H9 (cell line): ENCODE data around the gene CDH24. TPM values are rescaled to one million over a fixed set of nuclear protein-coding genes. Genes with fewer than 3 reads are reported as not detected.
A peak's percentile ranks its signal among the peaks of the same experiment; 100 is the strongest.

Source experiments
- DNase-seq: peaks from one replicate; pipeline ENCODE4 v3.0.0-alpha.2; 2017
- H2AFZ ChIP-seq: one replicate; pipeline ENCODE4 v1.6.1; 2013; ENCODE audit warnings: mild to moderate bottlenecking, low read length, control low read depth, moderate library complexity
- H2AK5ac ChIP-seq: 2 replicates; pipeline ENCODE4 v1.6.1; 2013; ENCODE audit warnings: low read length, control low read depth, mixed read lengths; ENCODE audit not compliant: insufficient read length
- H2BK120ac ChIP-seq: one replicate; pipeline ENCODE4 v1.6.1; 2013; ENCODE audit warnings: low read depth, mild to moderate bottlenecking, low read length, control low read depth, inconsistent platforms; ENCODE audit not compliant: poor library complexity, severe bottlenecking
- H2BK12ac ChIP-seq: 2 replicates; pipeline ENCODE4 v1.6.1; 2013; ENCODE audit warnings: low read length, control low read depth, mixed read lengths, low read depth; ENCODE audit not compliant: insufficient read length
- H2BK15ac ChIP-seq: 2 replicates; pipeline ENCODE4 v1.6.1; 2013; ENCODE audit warnings: low read depth, low read length, control low read depth
- H2BK20ac ChIP-seq: one replicate; pipeline ENCODE4 v1.6.1; 2013; ENCODE audit warnings: low read depth, mild to moderate bottlenecking, low read length, control low read depth, inconsistent platforms; ENCODE audit not compliant: poor library complexity, severe bottlenecking
- H2BK5ac ChIP-seq: 2 replicates; pipeline ENCODE4 v1.6.1; 2013; ENCODE audit warnings: low read length, control low read depth, mixed read lengths; ENCODE audit not compliant: insufficient read length
- H3K14ac ChIP-seq: 2 replicates; pipeline ENCODE4 v1.6.1; 2013; ENCODE audit warnings: low read length, control low read depth; ENCODE audit not compliant: insufficient read depth
- H3K18ac ChIP-seq: 2 replicates; pipeline ENCODE4 v1.6.1; 2013; ENCODE audit warnings: low read depth, mild to moderate bottlenecking, mixed read lengths, low read length, control low read depth; ENCODE audit not compliant: insufficient read length
- H3K23ac ChIP-seq: 2 replicates; pipeline ENCODE4 v1.6.1; 2013; ENCODE audit warnings: low read length, control low read depth, mixed read lengths, low read depth; ENCODE audit not compliant: insufficient read length
- H3K23me2 ChIP-seq: 2 replicates; pipeline ENCODE4 v1.6.1; 2013; ENCODE audit warnings: low read depth, mild to moderate bottlenecking, mixed read lengths, low read length, control low read depth; ENCODE audit not compliant: insufficient read length, poor library complexity, severe bottlenecking
- H3K27ac ChIP-seq: 2 replicates; pipeline ENCODE4 v1.5.1; 2013; ENCODE audit warnings: low read length, control low read depth, mixed read lengths, low read depth; ENCODE audit not compliant: insufficient read length
- H3K27me3 ChIP-seq: 2 replicates; pipeline ENCODE4 v1.6.1; 2013; ENCODE audit warnings: low read length, control low read depth, inconsistent platforms; ENCODE audit not compliant: insufficient read depth
- H3K4ac ChIP-seq: 2 replicates; pipeline ENCODE4 v1.6.1; 2013; ENCODE audit warnings: low read depth, mild to moderate bottlenecking, control low read depth, inconsistent platforms, low read length, moderate library complexity
- H3K4me1 ChIP-seq: 2 replicates; pipeline ENCODE4 v1.6.1; 2013; ENCODE audit warnings: low read length, control low read depth, inconsistent platforms; ENCODE audit not compliant: insufficient read depth
- H3K4me2 ChIP-seq: 2 replicates; pipeline ENCODE4 v1.6.1; 2013; ENCODE audit warnings: low read length, control low read depth, mixed read lengths; ENCODE audit not compliant: insufficient read length, insufficient read depth
- H3K56ac ChIP-seq: 2 replicates; pipeline ENCODE4 v1.6.1; 2013; ENCODE audit warnings: low read depth, mild to moderate bottlenecking, mixed read lengths, low read length, control low read depth; ENCODE audit not compliant: insufficient read length
- H3K79me1 ChIP-seq: 2 replicates; pipeline ENCODE4 v1.6.1; 2013; ENCODE audit warnings: low read depth, mild to moderate bottlenecking, moderate library complexity, low read length, control low read depth, inconsistent platforms; ENCODE audit not compliant: insufficient read depth, poor library complexity, severe bottlenecking
- H3K79me2 ChIP-seq: 2 replicates; pipeline ENCODE4 v1.6.1; 2013; ENCODE audit warnings: low read length, control low read depth, inconsistent platforms; ENCODE audit not compliant: insufficient read depth
- H3K9ac ChIP-seq: 2 replicates; pipeline ENCODE4 v1.6.1; 2013; ENCODE audit warnings: low read length, control low read depth, mixed read lengths; ENCODE audit not compliant: insufficient read length; ENCODE audit errors: extremely low read depth
- H3K9me3 ChIP-seq: one replicate; pipeline ENCODE4 v1.6.1; 2013; ENCODE audit warnings: low read depth, low read length, inconsistent platforms; ENCODE audit not compliant: control insufficient read depth
- H3T11ph ChIP-seq: one replicate; pipeline ENCODE4 v1.6.1; 2013; ENCODE audit warnings: mild to moderate bottlenecking, low read length, control low read depth, inconsistent platforms
- H4K20me1 ChIP-seq: one replicate; pipeline ENCODE4 v1.6.1; 2013; ENCODE audit not compliant: control insufficient read depth, insufficient read length, insufficient read depth
- H4K5ac ChIP-seq: 2 replicates; pipeline ENCODE4 v1.6.1; 2013; ENCODE audit warnings: low read depth, mild to moderate bottlenecking, mixed read lengths, low read length, control low read depth; ENCODE audit not compliant: insufficient read length
- H4K8ac ChIP-seq: replicated peaks from 2 replicates; pipeline ENCODE4 v1.6.1; 2013; ENCODE audit warnings: low read length, control low read depth, mixed read lengths, low read depth; ENCODE audit not compliant: insufficient read length
- H4K91ac ChIP-seq: 2 replicates; pipeline ENCODE4 v1.6.1; 2013; ENCODE audit warnings: low read depth, mild to moderate bottlenecking, moderate library complexity, mixed read lengths, low read length, control low read depth; ENCODE audit not compliant: insufficient read length
- H3K27ac Mint-ChIP-seq, 3 experiments: 2 replicates in 2 of 3; 3 replicates in 1 of 3; pipeline ENCODE4 v1.8.0; 2020 to 2021; ENCODE audit warnings: mixed read lengths in 3 of 3, mild to moderate bottlenecking in 1 of 3, moderate library complexity in 1 of 3
- H3K27me3 Mint-ChIP-seq: 2 replicates; pipeline ENCODE4 v1.8.0; 2021; ENCODE audit warnings: low read depth, mild to moderate bottlenecking, moderate library complexity, mixed read lengths
- H3K36me3 Mint-ChIP-seq, 3 experiments: 2 replicates in 2 of 3; 3 replicates in 1 of 3; pipeline ENCODE4 v1.8.0; 2020 to 2021; ENCODE audit warnings: low read depth in 3 of 3, mixed read lengths in 3 of 3; ENCODE audit not compliant: insufficient read depth in 1 of 3
- H3K4me1 Mint-ChIP-seq, 2 experiments: 2 replicates each; pipeline ENCODE4 v1.8.0; 2020; ENCODE audit warnings: mixed read lengths in 2 of 2
- H3K4me3 Mint-ChIP-seq, 2 experiments: 2 replicates in 1 of 2; 3 replicates in 1 of 2; pipeline ENCODE4 v1.8.0; 2020 to 2021; ENCODE audit warnings: mild to moderate bottlenecking in 2 of 2, mixed read lengths in 2 of 2, moderate library complexity in 1 of 2
- H3K9me3 Mint-ChIP-seq, 2 experiments: 2 replicates in 1 of 2; 3 replicates in 1 of 2; pipeline ENCODE4 v1.8.0; 2020; ENCODE audit warnings: mild to moderate bottlenecking in 2 of 2, mixed read lengths in 2 of 2, moderate library complexity in 1 of 2
- CTCF ChIP-seq: fragments of 200-600 bp; sonication (generic); conservative IDR thresholded peaks from 3 replicates; pipeline ENCODE4 v1.8.0; 2021; ENCODE audit warnings: antibody characterized with exemption, mild to moderate bottlenecking
- WGBS: extraction: QIAGEN DNeasy Blood & Tissue Kit; methylation state at CpG from one replicate; pipeline ENCODE4 v1.1.7; 2013; ENCODE audit warnings: missing lambda C conversion rate, low lambda C conversion rate, mixed read lengths; ENCODE audit not compliant: insufficient read length; ENCODE audit errors: extremely low coverage; 5-methylcytosine and 5-hydroxymethylcytosine counted together
- total RNA-seq: library from RNA; stranded (reverse); gene quantifications from 2 replicates; pipeline ENCODE4 v1.2.1, GENCODE V29; 2021

Gene CDH24
- total RNA-seq, 1 experiment from 2014 or later = 16.7 TPM

- Histone ChIP-seq H3K27ac (no peak within 1 kb of the TSS), H2BK5ac (no peak within 1 kb of the TSS), H3K4ac (no peak within 1 kb of the TSS), H2BK12ac (no peak within 1 kb of the TSS), H3K4me2 (no peak within 1 kb of the TSS), H4K20me1 (no peaks in the 10 kb centered on the region), H4K5ac (no peak within 1 kb of the TSS), H3T11ph (no peak within 1 kb of the TSS), H3K9me3 (no peaks in the 10 kb centered on the region), H3K23ac (no peak within 1 kb of the TSS), H4K91ac (no peak within 1 kb of the TSS), H3K23me2 (no peaks in the 10 kb centered on the region), H3K4me1 (no peaks in the 10 kb centered on the region), H2BK20ac (no peak within 1 kb of the TSS), H3K79me1 (no peaks in the 10 kb centered on the region), H3K79me2 (no peaks in the 10 kb centered on the region), H3K27me3 (no peaks in the 10 kb centered on the region), H3K14ac (no peak within 1 kb of the TSS), H3K9ac (no peak within 1 kb of the TSS), H2BK15ac (no peak within 1 kb of the TSS), H4K8ac (no peak within 1 kb of the TSS), H3K18ac (no peak within 1 kb of the TSS), H2AK5ac (no peak within 1 kb of the TSS), H3K56ac (no peak within 1 kb of the TSS), H2AFZ (no peak within 1 kb of the TSS), H2BK120ac (no peak within 1 kb of the TSS)
- Mint-ChIP-seq H3K4me1 (peaks cover 6 to 15% of the 10 kb centered on the region in 2 experiments), H3K9me3 (no peaks in the 10 kb centered on the region), H3K36me3 (peaks cover 1 to 2% (median 2%) of the 10 kb centered on the region in 3 experiments; a peak in 6 of 7 replicates), H3K4me3 (no peak within 1 kb of the TSS), H3K27ac (no peak within 1 kb of the TSS; a peak in 1 of 7 replicates), H3K27me3 (peaks cover 1% of the 10 kb centered on the region; the same call in 1 of the 2 replicates)
- no peak for DNase-seq
- 0 out of 3 replicates have a peak, but pooled peaks have one; percentile 20 for TF ChIP-seq CTCF
- no CpG with 5 or more reads among the region's 36 CpGs for WGBS
These were observed 15.0 kb downstream of the CDH24 start, which contains the start of gene PSMB11 for GRCh38 chr14:23042162-23042965. Gene PSMB11 (plus strand): TSS chr14:23042212. CDS start chr14:23042226, 14 bp downstream.
